ENCODE measurements around the gene TMEM89.
A peak's percentile ranks its signal among the peaks of the same experiment; 100 is the strongest.

TMEM89 gene

GRCh38 chr3:48634661-48635221, 13.2 kb upstream of the TMEM89 start:
- DNase-seq (ENCODE audit: low read depth) = no peak
- in situ Hi-C loops (cut with HindIII; ENCODE audit: low sequenced_read_pairs) = loop anchor here (10.0 kb wide), 1 partner anchor 80 kb away; the partner anchor contains the start of gene PFKFB4
- peak overlapping the region; percentile 92 for H3K4me3 ChIP-seq (ENCODE audit: low read depth, low read length)
- TF ChIP-seq CTCF (IDR thresholded peaks at IDR 0.05; ENCODE audit: low read depth, low read length, missing control alignments) = no peak

GRCh38 chr3:48633743-48634142, 12.2 kb upstream of the TMEM89 start:
- no peak for TF ChIP-seq CTCF (IDR thresholded peaks at IDR 0.05; ENCODE audit: low read depth, low read length, missing control alignments)
- H3K4me3 ChIP-seq (ENCODE audit: low read depth, low read length) = no peak overlapping the region
- in situ Hi-C loops (cut with HindIII; ENCODE audit: low sequenced_read_pairs) = loop anchor here (10.0 kb wide), 1 partner anchor 79 kb away; the partner anchor contains the start of gene PFKFB4
- no peak for DNase-seq (ENCODE audit: low read depth)

- DNase-seq (ENCODE audit: low read depth) = no peak
- in situ Hi-C loops (cut with HindIII; ENCODE audit: low sequenced_read_pairs) = loop anchor here (10.0 kb wide), 1 partner anchor 78 kb away; the partner anchor contains the start of gene PFKFB4
Observed at GRCh38 chr3:48633256-48633655, 11.7 kb upstream of the TMEM89 start.

GRCh38 chr3:48631516-48632448, 10.2 kb upstream of the TMEM89 start:
- DNase-seq (ENCODE audit: low read depth) = no peak
- no peak overlapping the region for H3K4me3 ChIP-seq (ENCODE audit: low read depth, low read length)
- in situ Hi-C loops (cut with HindIII; ENCODE audit: low sequenced_read_pairs) = loop anchor here (10.0 kb wide), 1 partner anchor 77 kb away; the partner anchor contains the start of gene PFKFB4
- TF ChIP-seq CTCF (IDR thresholded peaks at IDR 0.05; ENCODE audit: low read depth, low read length, missing control alignments) = no peak

More at GRCh38 chr3:48633256-48633655, 11.7 kb upstream of the TMEM89 start:
- no peak overlapping the region for H3K4me3 ChIP-seq (ENCODE audit: low read depth, low read length)
- TF ChIP-seq CTCF (IDR thresholded peaks at IDR 0.05; ENCODE audit: low read depth, low read length, missing control alignments) = no peak

GRCh38 chr3:48630833-48631232, 9.3 kb upstream of the TMEM89 start:
- no peak overlapping the region for H3K4me3 ChIP-seq (ENCODE audit: low read depth, low read length)
- no peak for DNase-seq (ENCODE audit: low read depth)
- no peak for TF ChIP-seq CTCF (IDR thresholded peaks at IDR 0.05; ENCODE audit: low read depth, low read length, missing control alignments)
- in situ Hi-C loops (cut with HindIII; ENCODE audit: low sequenced_read_pairs) = loop anchor here (10.0 kb wide), 1 partner anchor 76 kb away; the partner anchor contains the start of gene PFKFB4

GRCh38 chr3:48630407-48630806, 8.8 kb upstream of the TMEM89 start:
- H3K4me3 ChIP-seq (ENCODE audit: low read depth, low read length) = no peak overlapping the region
- in situ Hi-C loops (cut with HindIII; ENCODE audit: low sequenced_read_pairs) = loop anchor here (10.0 kb wide), 1 partner anchor 76 kb away; the partner anchor contains the start of gene PFKFB4
- no peak for DNase-seq (ENCODE audit: low read depth)
- TF ChIP-seq CTCF (IDR thresholded peaks at IDR 0.05; ENCODE audit: low read depth, low read length, missing control alignments) = no peak
